Measurements from ENCODE around the gene ATAD1. TPM values are rescaled to one million over a fixed set of nuclear protein-coding genes. Genes with fewer than 3 reads are reported as not detected.
"Not testable (repeated sequence)": the region's sequence is repeated elsewhere in the genome, so short reads cannot be mapped to it uniquely, and the experiment has no call there.

ATAD1 gene
- total RNA-seq, 1 donor from 2014 or later, result 45.9 TPM

- DNase-seq, result no peak
- H3K27ac ChIP-seq, result no peak overlapping the region
- ATAC-seq, result no peak
- H3K4me3 ChIP-seq, result no peak overlapping the region
- H3K36me3 ChIP-seq, result no peaks in the 10 kb centered on the region
- TF ChIP-seq CTCF (IDR thresholded peaks at IDR 0.05), result no peak
- no peaks in the 10 kb centered on the region for H3K9me3 ChIP-seq
- H3K4me1 ChIP-seq, result no peaks in the 10 kb centered on the region
- H3K27me3 ChIP-seq, result no peaks in the 10 kb centered on the region
- intact Hi-C loops (cut with DNase I), result no loop called here
These were observed 29.5 kb upstream of the ATAD1 start for GRCh38 chr10:87847550-87847949.

GRCh38 chr10:87846711-87847110 is 28.7 kb upstream of the ATAD1 start:
- H3K27me3 ChIP-seq; intact Hi-C loops (cut with DNase I); H3K4me3 ChIP-seq; H3K36me3 ChIP-seq; ATAC-seq; H3K9me3 ChIP-seq; DNase-seq; H3K27ac ChIP-seq; H3K4me1 ChIP-seq: not testable (repeated sequence)

DNA sequence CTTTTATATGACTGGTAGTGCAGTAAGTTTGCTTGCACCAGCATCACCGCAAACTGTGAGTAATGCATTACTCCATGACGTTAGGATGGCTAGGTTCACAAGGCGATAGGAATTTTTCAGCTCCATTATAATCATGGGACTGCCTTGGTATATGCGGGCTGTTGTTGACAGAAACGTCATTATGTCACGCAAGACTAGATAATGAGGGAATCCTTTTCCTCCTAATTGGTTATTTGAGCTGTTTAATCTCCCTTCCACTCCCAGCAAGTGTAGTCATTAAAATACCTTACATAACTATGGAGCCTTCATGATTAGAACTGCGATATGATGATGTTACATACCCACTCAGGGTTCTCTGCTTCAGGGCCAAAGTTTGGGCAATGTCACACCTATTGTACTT is 28.0 kb upstream of the ATAD1 start:
- no peak for TF ChIP-seq CTCF (IDR thresholded peaks at IDR 0.05)
- Histone ChIP-seq H3K27ac (no peak overlapping the region), H3K27me3 (no peaks in the 10 kb centered on the region), H3K36me3 (no peaks in the 10 kb centered on the region), H3K9me3 (no peaks in the 10 kb centered on the region), H3K4me3 (no peak overlapping the region), H3K4me1 (no peaks in the 10 kb centered on the region)
- intact Hi-C loops (cut with DNase I), result no loop called here
- DNase-seq (no peak), ATAC-seq (no peak)

DNA sequence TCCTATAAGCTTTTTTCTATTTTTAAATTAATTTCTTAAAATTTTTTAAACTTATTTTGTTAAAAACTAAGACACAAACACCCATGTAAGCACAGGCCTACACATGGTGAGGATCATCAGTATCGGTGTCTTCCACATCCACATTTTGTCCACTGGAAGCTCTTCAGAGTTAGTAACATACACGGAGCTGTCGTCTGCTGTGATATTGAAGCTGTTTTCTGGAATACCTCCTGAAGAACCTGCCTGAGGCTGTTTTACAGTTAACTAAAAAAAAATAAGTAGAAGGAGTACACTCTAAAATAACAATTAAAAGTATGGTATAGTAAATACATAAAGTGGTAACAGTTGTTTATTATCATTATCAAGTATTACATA is 27.6 kb upstream of the ATAD1 start:
- DNase-seq (no peak), ATAC-seq (no peak)
- H3K27me3 ChIP-seq, result no peaks in the 10 kb centered on the region
- TF ChIP-seq CTCF (IDR thresholded peaks at IDR 0.05), result no peak
- intact Hi-C loops (cut with DNase I), result no loop called here
- H3K36me3 ChIP-seq, result no peaks in the 10 kb centered on the region
- no peaks in the 10 kb centered on the region for H3K9me3 ChIP-seq
- H3K27ac ChIP-seq, result no peak overlapping the region
- H3K4me1 ChIP-seq, result no peaks in the 10 kb centered on the region
- no peak overlapping the region for H3K4me3 ChIP-seq

DNA sequence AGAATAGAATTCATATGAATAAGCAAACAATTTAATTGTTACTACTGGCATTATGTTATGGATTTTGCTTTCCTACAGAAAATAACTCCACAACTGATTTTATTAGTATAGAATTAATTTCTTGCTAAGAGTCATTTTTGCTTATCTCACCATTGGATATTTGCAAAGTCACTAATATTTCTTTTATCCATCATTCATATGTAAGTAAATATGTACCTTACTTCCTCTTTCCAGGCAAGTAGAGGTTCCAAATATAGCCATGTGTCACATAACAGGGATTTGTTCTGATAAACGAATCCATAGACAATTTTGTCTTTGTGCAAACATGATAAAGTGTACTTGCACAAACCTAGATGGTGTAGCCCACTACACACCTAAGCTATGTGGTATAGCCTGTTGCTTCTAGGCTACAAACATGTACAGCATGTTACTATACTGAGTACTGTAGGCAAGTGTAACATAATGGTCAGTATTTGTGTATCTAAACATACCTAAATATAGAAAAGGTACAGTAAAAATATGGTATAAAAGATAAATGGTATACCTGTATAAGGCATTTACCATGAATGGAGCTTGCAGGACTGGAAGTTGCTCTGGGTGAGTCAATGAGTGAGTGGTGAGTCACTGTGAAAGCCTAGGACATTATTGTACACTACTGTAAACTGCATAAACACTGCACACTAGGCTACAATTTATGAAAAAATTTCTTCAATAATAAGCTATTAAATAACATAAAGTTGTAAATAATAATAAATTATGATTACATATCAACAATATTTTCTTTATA is 27.0 kb upstream of the ATAD1 start:
- no peaks in the 10 kb centered on the region for H3K36me3 ChIP-seq
- no peak for TF ChIP-seq CTCF (IDR thresholded peaks at IDR 0.05)
- DNase-seq (no peak), ATAC-seq (no peak)
- no peaks in the 10 kb centered on the region for H3K27me3 ChIP-seq
- no peak overlapping the region for H3K4me3 ChIP-seq
- no peaks in the 10 kb centered on the region for H3K9me3 ChIP-seq
- no peaks in the 10 kb centered on the region for H3K4me1 ChIP-seq
- H3K27ac ChIP-seq, result no peak overlapping the region
- intact Hi-C loops (cut with DNase I), result no loop called here

GRCh38 chr10:87843714-87844113 is 25.7 kb upstream of the ATAD1 start:
- intact Hi-C loops (cut with DNase I), result no loop called here
- Histone ChIP-seq H3K27ac (no peak overlapping the region), H3K4me1 (no peaks in the 10 kb centered on the region), H3K9me3 (no peaks in the 10 kb centered on the region), H3K36me3 (no peaks in the 10 kb centered on the region), H3K4me3 (no peak overlapping the region), H3K27me3 (no peaks in the 10 kb centered on the region)
- no peak for DNase-seq
- no peak for ATAC-seq
- TF ChIP-seq CTCF (IDR thresholded peaks at IDR 0.05), result no peak
